Measurements from ENCODE around the gene ARHGEF16. TPM values are rescaled to one million over a fixed set of nuclear protein-coding genes. Genes with fewer than 3 reads are reported as not detected.

ARHGEF16 gene
- total RNA-seq, 2 donors from 2014 or later = 17.1 to 22.1 TPM

DNA sequence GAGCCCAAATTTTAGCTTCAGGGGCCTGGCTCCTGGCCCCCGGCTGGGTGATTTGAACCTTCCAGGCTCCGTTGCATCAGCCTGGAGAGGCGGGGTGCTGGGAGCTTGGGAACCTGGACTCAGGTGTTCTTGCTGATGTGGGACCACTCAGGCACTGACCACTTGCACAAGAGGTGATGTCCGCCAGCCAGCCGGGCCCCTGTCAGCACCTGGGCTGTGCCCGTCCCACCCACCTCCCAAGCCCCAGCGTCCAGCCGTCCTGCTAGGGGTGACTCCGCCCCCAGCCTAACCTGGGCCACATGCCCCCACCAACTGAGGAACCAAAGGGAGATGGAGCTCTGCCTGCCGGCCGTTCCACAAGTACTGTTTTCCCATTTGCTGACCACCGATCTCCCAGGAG is 47.4 kb upstream of the ARHGEF16 start:
- ATAC-seq (no peak), DNase-seq (no peak)
- no peaks in the 10 kb centered on the region for H3K9me3 ChIP-seq
- no peaks in the 10 kb centered on the region for H3K4me1 ChIP-seq
- no peaks in the 10 kb centered on the region for H3K36me3 ChIP-seq (replicated peaks in 1 of 2; ENCODE audit: insufficient read depth in 1 of 2, low read depth in 2 of 2)
- 95 to 96% methylated on average over 8 to 12 of the region's 12 CpGs for WGBS, 2 donors
- no peak overlapping the region for H3K27ac ChIP-seq
- TF ChIP-seq, protein P1, sequence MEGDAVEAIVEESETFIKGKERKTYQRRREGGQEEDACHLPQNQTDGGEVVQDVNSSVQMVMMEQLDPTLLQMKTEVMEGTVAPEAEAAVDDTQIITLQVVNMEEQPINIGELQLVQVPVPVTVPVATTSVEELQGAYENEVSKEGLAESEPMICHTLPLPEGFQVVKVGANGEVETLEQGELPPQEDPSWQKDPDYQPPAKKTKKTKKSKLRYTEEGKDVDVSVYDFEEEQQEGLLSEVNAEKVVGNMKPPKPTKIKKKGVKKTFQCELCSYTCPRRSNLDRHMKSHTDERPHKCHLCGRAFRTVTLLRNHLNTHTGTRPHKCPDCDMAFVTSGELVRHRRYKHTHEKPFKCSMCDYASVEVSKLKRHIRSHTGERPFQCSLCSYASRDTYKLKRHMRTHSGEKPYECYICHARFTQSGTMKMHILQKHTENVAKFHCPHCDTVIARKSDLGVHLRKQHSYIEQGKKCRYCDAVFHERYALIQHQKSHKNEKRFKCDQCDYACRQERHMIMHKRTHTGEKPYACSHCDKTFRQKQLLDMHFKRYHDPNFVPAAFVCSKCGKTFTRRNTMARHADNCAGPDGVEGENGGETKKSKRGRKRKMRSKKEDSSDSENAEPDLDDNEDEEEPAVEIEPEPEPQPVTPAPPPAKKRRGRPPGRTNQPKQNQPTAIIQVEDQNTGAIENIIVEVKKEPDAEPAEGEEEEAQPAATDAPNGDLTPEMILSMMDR (IDR thresholded peaks at IDR 0.05) = no peak
- no peak for TF ChIP-seq POLR2A (IDR thresholded peaks at IDR 0.05)
- no peaks in the 10 kb centered on the region for H3K27me3 ChIP-seq
- no peak overlapping the region for H3K4me3 ChIP-seq
- intact Hi-C loops (cut with DNase I) = no loop called here

- intact Hi-C loops (cut with DNase I) = no loop called here
- 91 to 93% methylated on average over 36 of the region's 36 CpGs for WGBS, 2 donors
- Histone ChIP-seq H3K27me3 (no peaks in the 10 kb centered on the region), H3K4me3 (no peak overlapping the region), H3K4me1 (no peaks in the 10 kb centered on the region), H3K36me3 (replicated peaks in 1 of 2; ENCODE audit: insufficient read depth in 1 of 2, low read depth in 2 of 2) (no peaks in the 10 kb centered on the region), H3K9me3 (no peaks in the 10 kb centered on the region), H3K27ac (no peak overlapping the region)
- no peak for TF ChIP-seq POLR2A (IDR thresholded peaks at IDR 0.05)
- TF ChIP-seq, protein P1 (IDR thresholded peaks at IDR 0.05) = no peak
- DNase-seq = no peak
- no peak for ATAC-seq
Observed at GRCh38 chr1:3408751-3409266, 45.7 kb upstream of the ARHGEF16 start.

GRCh38 chr1:3409366-3410141 is 44.9 kb upstream of the ARHGEF16 start:
- Histone ChIP-seq H3K36me3 (replicated peaks in 1 of 2; ENCODE audit: insufficient read depth in 1 of 2, low read depth in 2 of 2) (no peaks in the 10 kb centered on the region), H3K9me3 (no peaks in the 10 kb centered on the region), H3K27me3 (no peaks in the 10 kb centered on the region), H3K4me1 (no peaks in the 10 kb centered on the region), H3K27ac (no peak overlapping the region), H3K4me3 (no peak overlapping the region)
- TF ChIP-seq, protein P1 (IDR thresholded peaks at IDR 0.05) = no peak
- TF ChIP-seq POLR2A (IDR thresholded peaks at IDR 0.05) = no peak
- intact Hi-C loops (cut with DNase I) = loop anchor here (10.0 kb wide), 1 partner anchor 535 kb away; no protein-coding TSS in a partner anchor
- DNase-seq (no peak), ATAC-seq (no peak)
- 79 to 82% methylated on average over 19 of the region's 19 CpGs for WGBS, 2 donors

- TF ChIP-seq, protein P1 (IDR thresholded peaks at IDR 0.05) = peak in 6 of 7 experiments; percentile 12 to 60 (median 51)
- no peak for TF ChIP-seq POLR2A (IDR thresholded peaks at IDR 0.05)
- no peaks in the 10 kb centered on the region for H3K9me3 ChIP-seq
- no peaks in the 10 kb centered on the region for H3K4me1 ChIP-seq
- no peaks in the 10 kb centered on the region for H3K36me3 ChIP-seq (replicated peaks in 1 of 2; ENCODE audit: insufficient read depth in 1 of 2, low read depth in 2 of 2)
- no peak overlapping the region for H3K27ac ChIP-seq
- no peaks in the 10 kb centered on the region for H3K27me3 ChIP-seq
- intact Hi-C loops (cut with DNase I) = loop anchor here (10.0 kb wide), 1 partner anchor 536 kb away; no protein-coding TSS in a partner anchor
- peak; percentile 47 to 67 (median 62) for DNase-seq
- 69 to 78% methylated on average over 16 to 20 of the region's 21 CpGs for WGBS, 2 donors
- ATAC-seq = peak; percentile 62
- no peak overlapping the region for H3K4me3 ChIP-seq
Observed at GRCh38 chr1:3410142-3410925, 44.1 kb upstream of the ARHGEF16 start.

All from body of pancreas (tissue), 4 donors.